Measurements from ENCODE around the gene BLM. TPM values are rescaled to one million over a fixed set of nuclear protein-coding genes. Genes with fewer than 3 reads are reported as not detected.

BLM gene
- total RNA-seq, 2 experiments from 2014 or later, result 59.4 to 63.7 TPM

DNA sequence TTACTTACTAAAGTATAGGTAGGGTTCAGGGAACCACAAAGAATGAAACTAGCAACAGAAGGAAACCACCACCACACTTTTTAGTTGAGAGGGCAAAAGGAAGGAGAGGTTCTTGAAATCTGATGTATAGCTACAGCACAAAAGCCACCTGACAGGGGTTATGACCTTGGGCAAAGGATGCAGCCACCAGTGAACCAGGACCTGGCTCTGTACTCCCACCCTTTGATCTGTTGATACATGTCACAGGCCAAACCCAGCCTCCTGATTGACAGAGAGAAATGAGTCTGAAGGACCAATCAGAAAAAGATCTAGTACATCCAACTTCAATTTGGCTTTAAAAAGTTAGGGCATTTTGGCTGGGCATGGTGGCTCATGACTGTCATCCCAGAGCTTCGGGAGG lies 20.0 kb upstream of the BLM start:
- Mint-ChIP-seq H3K36me3 (ENCODE audit: low read depth) (peaks cover 3% of the 10 kb centered on the region), H3K27ac (peak overlapping the region; percentile 86), H3K4me3 (no peak overlapping the region), H3K4me1 (peaks cover 51% of the 10 kb centered on the region), H3K27me3 (no peaks in the 10 kb centered on the region), H3K9me3 (no peaks in the 10 kb centered on the region)
- peak; percentile 70 for DNase-seq
- CTCF ChIA-PET, result interaction anchor here (0.6 to 2.4 kb wide), 10 partner anchors 41 to 290 kb away, joined by 3 to 11 read pairs (median 4); partner anchors contain the start of genes FES and UNC45A
- POLR2A ChIA-PET, result interaction anchor here (0.7 to 1.8 kb wide), 12 partner anchors 10 to 257 kb away, joined by 3 to 9 read pairs (median 3); partner anchors contain the start of genes BLM, HDDC3, MAN2A2 and RCCD1

DNA sequence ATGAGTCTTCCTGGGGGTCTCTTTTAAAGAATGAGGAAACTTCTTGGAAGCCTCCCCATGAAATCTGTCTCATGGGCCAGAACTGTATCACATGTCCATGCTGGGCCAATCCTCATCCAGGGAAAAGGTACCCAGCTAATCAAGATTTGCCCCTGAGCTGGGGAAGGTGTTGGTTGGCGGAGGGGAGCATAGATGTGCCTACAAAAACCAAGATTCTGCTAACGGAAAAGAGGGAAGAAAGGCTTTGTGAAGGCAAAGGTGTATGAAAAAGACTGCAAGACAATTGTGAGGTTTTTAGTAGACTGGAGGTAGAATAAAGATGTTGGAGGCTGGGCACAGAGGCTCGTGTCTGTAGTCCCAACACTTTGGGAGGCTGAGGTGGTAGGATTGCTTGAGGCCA lies 18.5 kb upstream of the BLM start:
- no peak overlapping the region for H3K4me3 Mint-ChIP-seq
- H3K27ac Mint-ChIP-seq, result no peak overlapping the region
- H3K27me3 Mint-ChIP-seq, result no peaks in the 10 kb centered on the region
- no peak for DNase-seq
- H3K9me3 Mint-ChIP-seq, result peaks cover 6% of the 10 kb centered on the region
- ChIA-PET POLR2A (interaction anchor here (0.8 to 1.4 kb wide), 3 partner anchors 12 to 187 kb away, joined by 3 to 4 read pairs (median 3); partner anchors contain the start of gene BLM), CTCF (interaction anchor here (0.7 to 1.4 kb wide), 3 partner anchors 175 to 448 kb away, joined by 3 read pairs; no protein-coding TSS in a partner anchor)
- peaks cover 36% of the 10 kb centered on the region for H3K4me1 Mint-ChIP-seq
- H3K36me3 Mint-ChIP-seq (ENCODE audit: low read depth), result peaks cover 13% of the 10 kb centered on the region

DNA sequence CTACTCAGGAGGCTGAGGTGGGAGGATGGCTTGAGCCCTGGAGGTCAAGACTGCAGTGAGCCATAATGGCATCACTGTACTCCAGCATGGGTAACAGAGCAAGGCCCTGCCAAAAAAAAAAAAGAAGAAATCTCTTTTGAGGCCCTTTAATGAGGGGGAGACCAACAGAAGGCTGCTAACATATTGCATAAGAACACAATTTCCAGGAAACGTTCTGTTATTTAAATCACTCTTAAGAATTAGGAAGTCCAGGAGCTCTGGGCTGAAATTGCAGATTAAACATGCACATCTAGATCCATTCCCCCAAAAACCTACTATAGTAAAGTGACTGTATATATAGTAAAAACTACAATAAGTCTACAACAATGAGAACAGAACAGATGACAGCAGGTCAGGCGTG lies 16.1 kb upstream of the BLM start:
- no peak overlapping the region for H3K27ac Mint-ChIP-seq
- H3K27me3 Mint-ChIP-seq, result no peaks in the 10 kb centered on the region
- peaks cover 6% of the 10 kb centered on the region for H3K9me3 Mint-ChIP-seq
- DNase-seq, result no peak
- H3K4me3 Mint-ChIP-seq, result no peak overlapping the region
- H3K36me3 Mint-ChIP-seq (ENCODE audit: low read depth), result peaks cover 20% of the 10 kb centered on the region
- H3K4me1 Mint-ChIP-seq, result peaks cover 21% of the 10 kb centered on the region
- ChIA-PET CTCF (interaction anchor here (1.7 to 1.8 kb wide), 2 partner anchors 15 to 53 kb away, joined by 5 to 6 read pairs; partner anchors contain the start of gene BLM), POLR2A (interaction anchor here (0.9 kb wide), 1 partner anchor 15 kb away, joined by 3 read pairs; no protein-coding TSS in a partner anchor)

DNA sequence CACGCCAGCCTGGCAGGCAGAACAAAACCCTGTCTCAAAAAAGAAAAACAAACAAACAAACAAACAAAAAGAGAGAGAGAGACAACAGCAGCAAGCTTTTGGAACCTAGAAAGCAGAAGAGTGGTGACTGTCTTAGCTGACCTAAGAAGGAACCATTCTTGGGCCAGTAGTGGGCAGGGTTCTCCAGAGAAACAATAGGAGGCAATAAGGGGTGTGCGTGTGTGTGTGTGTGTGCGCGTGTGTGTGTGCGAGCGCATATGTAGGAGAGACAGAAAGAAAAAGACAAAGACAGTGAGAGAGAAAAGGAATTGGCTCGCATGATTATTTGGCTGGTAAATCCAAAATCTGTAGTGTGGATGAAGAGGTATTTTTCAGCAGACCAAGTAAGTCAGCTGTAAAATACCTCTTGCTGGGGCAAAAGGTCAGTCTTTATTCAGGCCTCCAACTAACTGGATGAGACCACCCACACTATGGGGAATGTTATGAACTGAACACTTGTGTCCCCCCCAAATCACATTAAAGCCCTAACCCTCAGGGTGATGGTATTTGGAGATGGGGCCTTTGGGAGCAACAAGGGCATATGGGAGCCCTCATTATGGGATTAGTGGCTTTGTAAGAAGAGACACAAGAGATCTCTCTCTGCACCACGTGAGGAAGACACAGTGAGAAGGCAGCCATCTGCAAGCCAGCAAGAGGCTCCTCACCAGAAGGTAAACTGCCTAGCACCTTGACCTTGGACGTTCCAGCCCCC lies 15.1 kb upstream of the BLM start:
- Mint-ChIP-seq H3K9me3 (peaks cover 6% of the 10 kb centered on the region), H3K27me3 (no peaks in the 10 kb centered on the region), H3K4me1 (peaks cover 13% of the 10 kb centered on the region), H3K36me3 (ENCODE audit: low read depth) (peaks cover 20% of the 10 kb centered on the region), H3K27ac (no peak overlapping the region), H3K4me3 (no peak overlapping the region)
- POLR2A ChIA-PET, result interaction anchor here (1.0 kb wide), 1 partner anchor 15 kb away, joined by 4 read pairs; the partner anchor contains the start of gene BLM
- DNase-seq, result no peak
- CTCF ChIA-PET, result interaction anchor here (0.6 kb wide), 1 partner anchor 50 kb away, joined by 5 read pairs; no protein-coding TSS in a partner anchor

DNA sequence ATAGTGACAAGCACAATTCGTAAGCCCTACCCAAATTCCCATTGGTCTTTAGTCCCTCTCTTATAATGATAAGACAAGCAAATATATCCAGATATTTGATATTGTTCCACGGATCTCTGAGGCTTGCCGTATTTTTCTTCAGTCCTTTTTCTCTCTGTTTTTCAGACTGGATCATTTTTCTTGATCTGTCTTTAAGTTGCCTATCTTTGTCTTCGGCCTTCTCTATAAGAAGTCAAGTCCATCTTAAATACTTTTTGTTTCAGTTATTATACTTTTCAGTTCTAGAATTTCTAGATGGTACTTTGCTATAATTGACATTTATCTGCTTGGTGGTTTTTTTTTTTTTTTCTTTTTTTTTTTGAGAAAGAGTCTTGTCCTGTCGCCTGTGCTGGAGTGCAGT lies 13.7 kb upstream of the BLM start:
- ChIA-PET CTCF (no interaction called here), POLR2A (no interaction called here)
- peaks cover 4% of the 10 kb centered on the region for H3K4me1 Mint-ChIP-seq
- no peak for DNase-seq
- H3K27me3 Mint-ChIP-seq, result no peaks in the 10 kb centered on the region
- no peak overlapping the region for H3K27ac Mint-ChIP-seq
- peaks cover 17% of the 10 kb centered on the region for H3K36me3 Mint-ChIP-seq (ENCODE audit: low read depth)
- peaks cover 6% of the 10 kb centered on the region for H3K9me3 Mint-ChIP-seq
- H3K4me3 Mint-ChIP-seq, result no peak overlapping the region

DNA sequence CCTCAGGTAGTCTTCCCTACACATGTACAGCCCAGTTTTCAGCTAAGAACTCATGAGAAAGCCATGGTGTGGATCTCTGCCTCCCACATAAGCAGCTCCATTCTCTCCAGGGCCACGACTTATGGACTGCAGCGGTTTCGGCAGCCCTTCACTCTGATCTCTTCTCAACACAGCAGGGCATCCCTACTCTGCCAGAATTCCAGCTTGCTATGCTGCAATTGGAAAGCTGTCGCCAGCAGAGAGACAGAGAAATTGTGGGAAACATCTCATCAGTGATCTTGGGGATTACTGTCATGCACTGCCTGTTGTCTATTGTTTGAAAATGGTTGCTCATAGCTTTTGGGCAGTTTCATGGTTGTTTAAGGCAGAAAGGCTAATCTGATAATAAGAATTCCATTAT lies 11.9 kb upstream of the BLM start:
- H3K27ac Mint-ChIP-seq, result no peak overlapping the region
- ChIA-PET POLR2A (interaction anchor here (0.7 to 1.2 kb wide), 2 partner anchors 12 to 19 kb away, joined by 3 to 6 read pairs; partner anchors contain the start of gene BLM), CTCF (interaction anchor here (0.6 kb wide), 1 partner anchor 43 kb away, joined by 3 read pairs; no protein-coding TSS in a partner anchor)
- H3K4me1 Mint-ChIP-seq, result peaks cover 4% of the 10 kb centered on the region
- no peak overlapping the region for H3K4me3 Mint-ChIP-seq
- peaks cover 6% of the 10 kb centered on the region for H3K9me3 Mint-ChIP-seq
- DNase-seq, result no peak
- peaks cover 17% of the 10 kb centered on the region for H3K36me3 Mint-ChIP-seq (ENCODE audit: low read depth)
- H3K27me3 Mint-ChIP-seq, result no peaks in the 10 kb centered on the region

DNA sequence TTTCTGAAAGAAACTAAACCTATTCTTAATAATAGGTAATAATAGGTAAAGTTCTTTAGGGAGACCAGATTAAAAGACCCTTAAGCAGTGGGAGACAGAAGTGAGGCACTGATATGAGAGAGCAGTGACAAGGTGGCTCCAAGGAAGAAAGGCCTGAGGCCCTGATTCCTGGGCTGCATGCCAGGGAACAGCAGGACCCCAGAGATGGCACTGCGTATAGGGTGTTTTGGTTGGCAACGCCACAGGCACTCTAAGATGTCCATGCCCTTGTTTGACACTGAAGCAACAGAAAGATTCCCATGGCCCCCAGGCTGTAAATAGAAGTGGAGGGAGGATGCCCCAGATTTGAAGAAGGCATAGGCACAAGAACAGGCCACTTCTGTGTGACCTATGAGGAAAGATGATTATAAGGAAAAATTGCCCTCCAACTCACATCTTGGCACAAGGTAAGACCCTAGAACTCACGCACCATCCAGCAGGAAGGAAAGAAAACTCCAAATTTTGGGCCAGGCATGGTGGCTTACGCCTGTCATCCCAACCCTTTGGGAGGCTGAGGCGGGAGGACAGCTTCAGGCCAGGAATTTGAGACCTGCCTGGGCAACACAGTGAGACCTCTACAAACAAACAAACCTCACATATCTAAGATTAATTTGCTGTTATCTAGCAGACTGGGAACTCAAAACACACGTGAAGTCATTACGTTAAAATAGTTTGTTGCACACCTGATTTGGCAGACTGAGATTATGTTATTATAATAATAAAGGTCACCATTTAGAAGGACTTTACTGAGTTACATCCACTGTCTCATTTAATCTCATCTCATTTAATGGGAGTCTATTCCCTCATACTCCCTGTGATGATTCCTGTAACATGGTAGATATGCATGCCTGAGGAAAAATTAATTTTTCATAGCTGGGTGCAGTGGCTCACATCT lies 10.5 kb upstream of the BLM start:
- peaks cover 17% of the 10 kb centered on the region for H3K36me3 Mint-ChIP-seq (ENCODE audit: low read depth)
- no peak overlapping the region for H3K4me3 Mint-ChIP-seq
- no peak overlapping the region for H3K27ac Mint-ChIP-seq
- peaks cover 4% of the 10 kb centered on the region for H3K4me1 Mint-ChIP-seq
- CTCF ChIA-PET, result no interaction called here
- POLR2A ChIA-PET, result no interaction called here
- H3K9me3 Mint-ChIP-seq, result peaks cover 6% of the 10 kb centered on the region
- no peak for DNase-seq
- no peaks in the 10 kb centered on the region for H3K27me3 Mint-ChIP-seq

DNA sequence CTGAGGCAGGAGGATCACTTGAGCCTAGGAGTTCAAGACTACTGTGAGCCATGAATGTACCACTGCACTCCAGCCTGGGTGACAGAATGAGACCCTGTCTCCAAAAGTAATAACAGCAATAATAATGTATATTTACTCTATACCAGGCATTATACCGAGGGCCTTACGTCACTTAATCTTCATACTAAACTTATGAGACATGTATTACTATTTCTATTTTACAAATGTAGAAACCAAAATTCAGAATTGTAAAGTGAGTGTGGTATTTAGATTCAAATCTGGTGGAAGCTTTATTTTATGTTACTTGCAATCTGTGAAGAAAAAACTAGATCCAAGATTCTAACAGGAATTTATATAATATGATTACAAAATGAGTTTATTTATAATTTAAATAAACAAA lies 9.7 kb upstream of the BLM start:
- peaks cover 6% of the 10 kb centered on the region for H3K4me1 Mint-ChIP-seq
- H3K4me3 Mint-ChIP-seq, result no peak overlapping the region
- no peak overlapping the region for H3K27ac Mint-ChIP-seq
- no peaks in the 10 kb centered on the region for H3K27me3 Mint-ChIP-seq
- ChIA-PET CTCF (no interaction called here), POLR2A (no interaction called here)
- H3K36me3 Mint-ChIP-seq (ENCODE audit: low read depth), result peaks cover 18% of the 10 kb centered on the region
- peaks cover 4% of the 10 kb centered on the region for H3K9me3 Mint-ChIP-seq
- no peak for DNase-seq

DNA sequence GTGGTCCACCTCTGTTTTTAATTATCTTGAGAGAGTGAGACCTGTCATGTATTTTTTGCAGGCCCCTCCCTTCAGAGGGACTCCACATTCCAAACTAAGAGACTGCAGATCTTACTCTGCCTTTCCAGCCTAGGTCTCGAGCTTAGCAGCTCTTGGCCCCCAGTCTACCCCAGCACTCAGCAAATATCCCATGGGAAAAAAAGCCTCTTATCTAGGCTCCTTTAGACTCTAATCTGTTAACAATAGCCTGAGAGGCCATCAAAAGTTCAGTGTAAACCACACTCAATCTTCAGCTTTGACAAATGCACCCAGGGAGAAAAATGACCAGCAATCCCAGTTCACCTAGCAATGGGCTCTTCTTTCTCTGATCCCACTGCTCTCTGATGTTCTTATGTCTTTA lies 8.6 kb upstream of the BLM start:
- Mint-ChIP-seq H3K27ac (no peak overlapping the region), H3K27me3 (no peaks in the 10 kb centered on the region), H3K9me3 (peaks cover under 1% of the 10 kb centered on the region), H3K4me1 (peaks cover 6% of the 10 kb centered on the region), H3K4me3 (no peak overlapping the region), H3K36me3 (ENCODE audit: low read depth) (peaks cover 21% of the 10 kb centered on the region)
- POLR2A ChIA-PET, result interaction anchor here (1.7 kb wide), 1 partner anchor 9 kb away, joined by 9 read pairs; the partner anchor contains the start of gene BLM
- CTCF ChIA-PET, result no interaction called here
- DNase-seq, result no peak

DNA sequence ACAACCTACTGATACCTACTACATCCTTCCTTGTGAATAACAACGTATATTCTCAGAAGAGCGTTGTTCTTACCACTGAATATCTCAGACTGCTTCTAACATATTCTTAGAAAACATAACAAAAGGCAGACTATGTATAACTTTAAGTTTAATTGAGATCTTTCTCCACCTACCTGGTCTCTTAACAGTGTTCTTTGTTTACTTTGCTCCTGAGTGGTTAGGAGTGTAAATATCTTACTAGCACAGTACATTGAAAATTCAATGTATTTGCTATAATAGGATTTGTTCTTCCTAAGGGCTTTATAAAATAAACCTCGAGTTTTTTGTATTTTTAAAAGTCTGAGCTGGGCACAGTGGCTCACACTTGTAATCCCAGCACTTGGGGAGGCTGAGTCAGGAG lies 7.9 kb upstream of the BLM start:
- no peaks in the 10 kb centered on the region for H3K9me3 Mint-ChIP-seq
- POLR2A ChIA-PET, result interaction anchor here (1.7 kb wide), 1 partner anchor 8 kb away, joined by 9 read pairs; the partner anchor contains the start of gene BLM
- H3K4me3 Mint-ChIP-seq, result no peak overlapping the region
- H3K36me3 Mint-ChIP-seq (ENCODE audit: low read depth), result peaks cover 20% of the 10 kb centered on the region
- DNase-seq, result no peak
- peaks cover 6% of the 10 kb centered on the region for H3K4me1 Mint-ChIP-seq
- H3K27ac Mint-ChIP-seq, result no peak overlapping the region
- CTCF ChIA-PET, result no interaction called here
- H3K27me3 Mint-ChIP-seq, result no peaks in the 10 kb centered on the region

DNA sequence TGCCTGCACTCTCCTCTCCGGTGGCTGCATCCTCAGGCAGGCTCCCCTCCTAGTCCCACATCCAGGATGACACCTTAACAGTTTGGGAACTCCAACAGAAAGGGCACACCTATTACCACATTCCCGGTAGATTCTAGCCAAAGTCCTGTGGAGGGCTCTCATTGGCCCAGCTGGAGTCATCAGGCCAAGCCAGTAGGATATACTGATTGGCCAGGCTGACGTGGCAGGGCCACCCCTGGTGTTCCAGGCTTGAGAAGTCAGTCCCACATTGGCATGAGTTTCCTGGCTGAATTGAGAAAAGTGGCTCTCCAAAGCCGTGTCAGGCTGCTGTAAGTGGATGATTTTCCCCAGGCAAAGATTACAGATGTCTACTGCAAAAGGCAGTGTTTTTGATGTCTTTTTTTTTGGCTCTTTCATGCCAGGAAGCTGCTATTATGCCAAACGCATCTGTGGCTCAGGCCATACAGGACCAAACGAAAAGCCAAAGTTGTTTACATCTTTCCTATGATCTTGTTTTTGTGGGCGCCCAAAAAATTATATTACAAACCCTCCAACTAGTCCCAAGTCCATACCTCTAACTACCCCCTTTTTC lies 6.6 kb upstream of the BLM start:
- no peaks in the 10 kb centered on the region for H3K9me3 Mint-ChIP-seq
- H3K4me3 Mint-ChIP-seq, result no peak overlapping the region
- no peak overlapping the region for H3K27ac Mint-ChIP-seq
- ChIA-PET POLR2A (no interaction called here), CTCF (no interaction called here)
- peaks cover 6% of the 10 kb centered on the region for H3K4me1 Mint-ChIP-seq
- H3K27me3 Mint-ChIP-seq, result no peaks in the 10 kb centered on the region
- DNase-seq, result no peak
- peaks cover 16% of the 10 kb centered on the region for H3K36me3 Mint-ChIP-seq (ENCODE audit: low read depth)

DNA sequence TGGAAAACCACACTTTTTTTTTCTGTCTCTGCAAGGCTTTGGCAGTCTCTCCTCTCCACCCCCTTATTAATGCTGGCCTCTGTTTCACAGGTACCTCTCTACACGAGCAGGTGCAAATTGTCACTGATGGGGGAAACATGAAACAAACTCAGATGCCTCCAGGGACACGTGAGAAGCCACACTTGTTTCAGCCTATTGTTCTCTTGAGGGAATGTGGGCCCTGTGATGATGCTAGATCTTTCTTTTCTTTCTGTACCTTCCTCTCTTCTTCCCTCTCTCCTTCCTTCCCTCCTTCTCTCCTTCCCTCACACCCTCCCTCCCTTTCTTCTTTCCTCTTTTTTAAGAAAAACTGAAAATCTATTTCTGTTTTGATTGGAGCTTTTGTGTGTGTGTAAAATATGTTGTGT lies 5.7 kb upstream of the BLM start:
- CTCF ChIA-PET, result no interaction called here
- peaks cover 16% of the 10 kb centered on the region for H3K36me3 Mint-ChIP-seq (ENCODE audit: low read depth)
- H3K27ac Mint-ChIP-seq, result no peak overlapping the region
- H3K9me3 Mint-ChIP-seq, result no peaks in the 10 kb centered on the region
- peaks cover 14% of the 10 kb centered on the region for H3K4me1 Mint-ChIP-seq
- no peak for DNase-seq
- H3K27me3 Mint-ChIP-seq, result no peaks in the 10 kb centered on the region
- POLR2A ChIA-PET, result no interaction called here
- no peak overlapping the region for H3K4me3 Mint-ChIP-seq

Data from activated CD4-positive, alpha-beta memory T cell treated with anti-CD3 and anti-CD28 coated beads, Interleukin-2, amount 10 ng/mL, durations not matched to agents 7 days and 5 days (primary cell).